ENCODE data around the gene TMEM244. TPM values are rescaled to one million over a fixed set of nuclear protein-coding genes. Genes with fewer than 3 reads are reported as not detected.
"Not testable (repeated sequence)": the region's sequence is repeated elsewhere in the genome, so short reads cannot be mapped to it uniquely, and the experiment has no call there.

Gene TMEM244
- total and polyA plus RNA-seq, 2 of the 13 experiments (the other 11 are each of a cell fraction or from before 2014, with no cell fraction given), result not detected

DNA sequence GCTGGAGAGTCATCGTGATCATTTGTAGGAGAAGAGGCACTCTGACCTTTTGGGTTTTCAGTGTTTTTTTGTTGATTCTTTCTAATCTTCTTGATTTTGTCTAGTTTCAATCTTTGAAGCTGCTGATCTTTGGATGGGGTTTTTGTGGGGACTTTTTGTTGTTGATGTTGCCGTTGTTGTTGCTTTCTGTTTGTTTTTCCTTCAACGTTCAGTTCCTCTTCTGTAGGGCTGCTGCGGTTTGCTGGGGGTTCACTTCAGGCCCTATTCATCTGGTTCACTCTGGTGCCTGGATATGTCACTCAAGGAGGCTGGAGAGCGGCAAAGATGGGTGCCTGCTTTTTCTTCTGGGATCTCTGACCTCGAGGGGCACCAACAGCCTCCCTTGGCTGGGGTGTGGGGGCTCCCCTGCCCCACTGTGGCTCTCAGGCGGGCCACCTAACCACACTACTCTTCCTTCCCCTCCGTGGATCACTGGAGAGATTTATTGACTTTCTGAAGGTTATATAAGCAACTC is 21.5 kb upstream of the TMEM244 start (continued):
- TF ChIP-seq, protein P1, sequence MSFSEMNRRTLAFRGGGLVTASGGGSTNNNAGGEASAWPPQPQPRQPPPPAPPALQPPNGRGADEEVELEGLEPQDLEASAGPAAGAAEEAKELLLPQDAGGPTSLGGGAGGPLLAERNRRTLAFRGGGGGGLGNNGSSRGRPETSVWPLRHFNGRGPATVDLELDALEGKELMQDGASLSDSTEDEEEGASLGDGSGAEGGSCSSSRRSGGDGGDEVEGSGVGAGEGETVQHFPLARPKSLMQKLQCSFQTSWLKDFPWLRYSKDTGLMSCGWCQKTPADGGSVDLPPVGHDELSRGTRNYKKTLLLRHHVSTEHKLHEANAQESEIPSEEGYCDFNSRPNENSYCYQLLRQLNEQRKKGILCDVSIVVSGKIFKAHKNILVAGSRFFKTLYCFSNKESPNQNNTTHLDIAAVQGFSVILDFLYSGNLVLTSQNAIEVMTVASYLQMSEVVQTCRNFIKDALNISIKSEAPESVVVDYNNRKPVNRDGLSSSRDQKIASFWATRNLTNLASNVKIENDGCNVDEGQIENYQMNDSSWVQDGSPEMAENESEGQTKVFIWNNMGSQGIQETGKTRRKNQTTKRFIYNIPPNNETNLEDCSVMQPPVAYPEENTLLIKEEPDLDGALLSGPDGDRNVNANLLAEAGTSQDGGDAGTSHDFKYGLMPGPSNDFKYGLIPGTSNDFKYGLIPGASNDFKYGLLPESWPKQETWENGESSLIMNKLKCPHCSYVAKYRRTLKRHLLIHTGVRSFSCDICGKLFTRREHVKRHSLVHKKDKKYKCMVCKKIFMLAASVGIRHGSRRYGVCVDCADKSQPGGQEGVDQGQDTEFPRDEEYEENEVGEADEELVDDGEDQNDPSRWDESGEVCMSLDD (CRISPR knock-in tag; IDR thresholded peaks at IDR 0.05; ENCODE audit: borderline replicate concordance), result no peak
- TF ChIP-seq MXI1 (IDR thresholded peaks at IDR 0.05; ENCODE audit: borderline replicate concordance, low read depth, low read length) (no peak), ZNF550 (CRISPR knock-in tag; IDR thresholded peaks at IDR 0.05; ENCODE audit: borderline replicate concordance) (no peak), ZNF777 (CRISPR knock-in tag; IDR thresholded peaks at IDR 0.05) (no peak), ZNF672 (CRISPR knock-in tag; IDR thresholded peaks at IDR 0.05) (no peak), SMARCC2 (IDR thresholded peaks at IDR 0.05) (no peak), ZBTB7B (CRISPR knock-in tag; IDR thresholded peaks at IDR 0.05) (no peak), ZFY (CRISPR knock-in tag; IDR thresholded peaks at IDR 0.05) (no peak)

DNA sequence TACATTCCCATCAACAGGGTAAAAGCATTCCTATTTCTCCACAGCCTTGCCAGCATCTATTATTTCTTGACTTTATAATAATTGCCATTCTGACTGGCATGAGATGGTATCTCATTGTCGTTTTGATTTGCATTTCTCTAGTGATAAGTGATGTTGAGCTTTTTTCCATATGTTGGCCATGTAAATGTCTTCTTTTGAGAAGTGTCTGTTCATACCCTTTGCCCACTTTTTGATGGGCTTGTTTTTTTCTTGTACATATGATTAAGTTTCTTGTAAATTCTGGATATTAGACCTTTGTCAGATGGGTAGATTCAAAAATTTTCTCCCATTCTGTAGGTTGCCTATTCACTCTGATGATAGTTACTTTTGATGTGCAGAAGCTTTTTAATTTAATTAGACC is 16.8 kb upstream of the TMEM244 start:
- FAIRE-seq; BruUV-seq (replicated peaks); H3K27me3 ChIP-seq (ENCODE audit: control insufficient read depth in 1 of 2, insufficient read depth in 2 of 2, low read length in 2 of 2); H3K4me2 ChIP-seq (ENCODE audit: low read depth, low read length); DNase-seq (ENCODE audit: low spot score); POLR2A ChIA-PET; H3K27ac ChIP-seq (ENCODE audit: extremely low read length, insufficient read depth, low read length); H3K36me3 ChIP-seq (replicated peaks in 1 of 2; ENCODE audit: control insufficient read depth in 1 of 2, insufficient read depth in 2 of 2, low read length in 2 of 2); ATAC-seq; H3K4me3 ChIP-seq (replicated peaks in 1 of 3; ENCODE audit: insufficient read depth in 1 of 3, low read depth in 2 of 3, low read length in 3 of 3); H2AFZ ChIP-seq (ENCODE audit: low read length); H3K4me1 ChIP-seq (ENCODE audit: insufficient read depth, low read length); intact Hi-C loops (cut with micrococcal nuclease; ENCODE audit: unreplicated experiment); H3K79me2 ChIP-seq (ENCODE audit: insufficient read depth, low read length); CTCF ChIA-PET (ENCODE audit: low intra/inter-chr PET ratio, low total read pairs); H3K9me3 ChIP-seq (ENCODE audit: low read length); H3K9ac ChIP-seq (ENCODE audit: insufficient read depth, low read depth, low read length); H4K20me1 ChIP-seq (ENCODE audit: insufficient read depth, low read length); in situ Hi-C loops (cut with HindIII; ENCODE audit: extremely low pct_ligation_motif_present, low pct_unique_long_range_greater_than_20kb): not testable (repeated sequence)
- WGBS (ENCODE audit: low lambda C conversion rate), result 2% methylated on average over 1 of the region's 1 CpG
